Measurements from ENCODE around the gene IQSEC1.

IQSEC1 gene

GRCh38 chr3:13011573-13012220 is 61.5 kb downstream of the IQSEC1 start:
- no peaks in the 10 kb centered on the region for H3K9me3 ChIP-seq (ENCODE audit: control insufficient read depth, low read length)
- peak overlapping the region; percentile 16 for H3K27ac ChIP-seq
- no peak overlapping the region for H3K4me2 ChIP-seq (ENCODE audit: low read length)
- H3K4me3 ChIP-seq (ENCODE audit: low read depth, low read length), result no peak overlapping the region
- peaks cover 8% of the 10 kb centered on the region for H3K4me1 ChIP-seq
- H2AFZ ChIP-seq, result peak overlapping the region; percentile 45
- TF ChIP-seq CTCF (IDR thresholded peaks at IDR 0.05), result no peak
- H3K79me2 ChIP-seq, result peaks cover 2% of the 10 kb centered on the region
- no peaks in the 10 kb centered on the region for H3K27me3 ChIP-seq (ENCODE audit: control insufficient read depth, insufficient read depth, low read length)
- no peaks in the 10 kb centered on the region for H3K36me3 ChIP-seq (ENCODE audit: control insufficient read depth, insufficient read depth, low read length)
- no peak overlapping the region for H3K9ac ChIP-seq

DNA sequence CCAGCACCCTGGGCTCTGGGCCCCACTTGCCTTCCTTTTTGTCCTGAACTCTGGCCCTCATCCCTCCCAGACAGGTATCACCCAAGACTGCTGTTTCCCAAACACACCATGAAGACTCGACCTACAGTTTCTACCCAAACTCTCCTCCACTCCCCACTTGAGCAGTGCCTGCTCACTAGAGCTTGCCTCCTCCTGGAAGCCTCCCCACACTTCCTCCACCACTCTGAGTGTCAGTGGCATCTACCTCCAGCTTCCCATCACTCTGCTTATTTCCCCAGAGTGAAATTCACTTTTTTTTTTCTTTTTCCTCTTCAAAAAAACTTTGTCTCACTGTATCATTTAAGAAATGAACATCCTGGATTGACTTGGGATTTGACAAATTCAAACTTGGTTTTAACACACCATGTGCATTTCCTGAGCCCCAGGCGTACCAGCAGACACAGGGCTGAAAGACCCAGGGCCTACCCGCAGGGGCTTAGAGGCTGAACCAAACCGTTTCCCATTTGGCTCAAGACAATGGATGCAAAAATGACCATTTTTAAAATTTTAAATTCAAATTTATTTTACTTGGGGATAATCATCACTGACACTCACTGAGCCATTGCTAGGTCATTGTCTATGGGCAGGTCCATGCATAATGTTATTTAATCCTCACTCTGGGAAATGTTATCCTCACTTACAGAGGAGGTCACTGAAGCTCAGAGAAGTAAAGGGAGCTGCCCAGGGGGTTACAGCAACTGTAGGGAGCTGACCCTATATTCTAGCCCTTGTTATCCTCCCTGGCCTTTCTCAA is 62.3 kb downstream of the IQSEC1 start:
- peaks cover 8% of the 10 kb centered on the region for H3K4me1 ChIP-seq
- no peak overlapping the region for H3K4me2 ChIP-seq (ENCODE audit: low read length)
- H3K27ac ChIP-seq, result no peak overlapping the region
- peaks cover 2% of the 10 kb centered on the region for H3K79me2 ChIP-seq
- H3K9me3 ChIP-seq (ENCODE audit: control insufficient read depth, low read length), result no peaks in the 10 kb centered on the region
- no peak overlapping the region for H2AFZ ChIP-seq
- no peak for TF ChIP-seq CTCF (IDR thresholded peaks at IDR 0.05)
- H3K27me3 ChIP-seq (ENCODE audit: control insufficient read depth, insufficient read depth, low read length), result no peaks in the 10 kb centered on the region
- H3K4me3 ChIP-seq (ENCODE audit: low read depth, low read length), result no peak overlapping the region
- no peak overlapping the region for H3K9ac ChIP-seq
- no peaks in the 10 kb centered on the region for H3K36me3 ChIP-seq (ENCODE audit: control insufficient read depth, insufficient read depth, low read length)

- Histone ChIP-seq H3K4me1 (peaks cover 8% of the 10 kb centered on the region), H3K36me3 (ENCODE audit: control insufficient read depth, insufficient read depth, low read length) (no peaks in the 10 kb centered on the region), H2AFZ (no peak overlapping the region), H3K9ac (no peak overlapping the region), H3K79me2 (peaks cover 2% of the 10 kb centered on the region), H3K9me3 (ENCODE audit: control insufficient read depth, low read length) (no peaks in the 10 kb centered on the region), H3K4me3 (ENCODE audit: low read depth, low read length) (no peak overlapping the region), H3K27ac (no peak overlapping the region), H3K4me2 (ENCODE audit: low read length) (no peak overlapping the region), H3K27me3 (ENCODE audit: control insufficient read depth, insufficient read depth, low read length) (no peaks in the 10 kb centered on the region)
- no peak for TF ChIP-seq CTCF (IDR thresholded peaks at IDR 0.05)
Observed at GRCh38 chr3:13009946-13010315, 63.3 kb downstream of the IQSEC1 start.

- Histone ChIP-seq H3K27me3 (ENCODE audit: control insufficient read depth, insufficient read depth, low read length) (no peaks in the 10 kb centered on the region), H3K36me3 (ENCODE audit: control insufficient read depth, insufficient read depth, low read length) (no peaks in the 10 kb centered on the region), H3K27ac (no peak overlapping the region), H3K9me3 (ENCODE audit: control insufficient read depth, low read length) (no peaks in the 10 kb centered on the region), H2AFZ (no peak overlapping the region), H3K9ac (no peak overlapping the region), H3K4me1 (peaks cover 8% of the 10 kb centered on the region), H3K79me2 (peaks cover 2% of the 10 kb centered on the region), H3K4me3 (ENCODE audit: low read depth, low read length) (no peak overlapping the region), H3K4me2 (ENCODE audit: low read length) (no peak overlapping the region)
- TF ChIP-seq CTCF (IDR thresholded peaks at IDR 0.05), result no peak
Observed at GRCh38 chr3:13009132-13009945, 63.9 kb downstream of the IQSEC1 start.

Measured in parathyroid adenoma (tissue), 2 donors.